ENCODE data around the gene ATP6V1C2.

Gene ATP6V1C2, protein sequence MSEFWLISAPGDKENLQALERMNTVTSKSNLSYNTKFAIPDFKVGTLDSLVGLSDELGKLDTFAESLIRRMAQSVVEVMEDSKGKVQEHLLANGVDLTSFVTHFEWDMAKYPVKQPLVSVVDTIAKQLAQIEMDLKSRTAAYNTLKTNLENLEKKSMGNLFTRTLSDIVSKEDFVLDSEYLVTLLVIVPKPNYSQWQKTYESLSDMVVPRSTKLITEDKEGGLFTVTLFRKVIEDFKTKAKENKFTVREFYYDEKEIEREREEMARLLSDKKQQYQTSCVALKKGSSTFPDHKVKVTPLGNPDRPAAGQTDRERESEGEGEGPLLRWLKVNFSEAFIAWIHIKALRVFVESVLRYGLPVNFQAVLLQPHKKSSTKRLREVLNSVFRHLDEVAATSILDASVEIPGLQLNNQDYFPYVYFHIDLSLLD

DNA sequence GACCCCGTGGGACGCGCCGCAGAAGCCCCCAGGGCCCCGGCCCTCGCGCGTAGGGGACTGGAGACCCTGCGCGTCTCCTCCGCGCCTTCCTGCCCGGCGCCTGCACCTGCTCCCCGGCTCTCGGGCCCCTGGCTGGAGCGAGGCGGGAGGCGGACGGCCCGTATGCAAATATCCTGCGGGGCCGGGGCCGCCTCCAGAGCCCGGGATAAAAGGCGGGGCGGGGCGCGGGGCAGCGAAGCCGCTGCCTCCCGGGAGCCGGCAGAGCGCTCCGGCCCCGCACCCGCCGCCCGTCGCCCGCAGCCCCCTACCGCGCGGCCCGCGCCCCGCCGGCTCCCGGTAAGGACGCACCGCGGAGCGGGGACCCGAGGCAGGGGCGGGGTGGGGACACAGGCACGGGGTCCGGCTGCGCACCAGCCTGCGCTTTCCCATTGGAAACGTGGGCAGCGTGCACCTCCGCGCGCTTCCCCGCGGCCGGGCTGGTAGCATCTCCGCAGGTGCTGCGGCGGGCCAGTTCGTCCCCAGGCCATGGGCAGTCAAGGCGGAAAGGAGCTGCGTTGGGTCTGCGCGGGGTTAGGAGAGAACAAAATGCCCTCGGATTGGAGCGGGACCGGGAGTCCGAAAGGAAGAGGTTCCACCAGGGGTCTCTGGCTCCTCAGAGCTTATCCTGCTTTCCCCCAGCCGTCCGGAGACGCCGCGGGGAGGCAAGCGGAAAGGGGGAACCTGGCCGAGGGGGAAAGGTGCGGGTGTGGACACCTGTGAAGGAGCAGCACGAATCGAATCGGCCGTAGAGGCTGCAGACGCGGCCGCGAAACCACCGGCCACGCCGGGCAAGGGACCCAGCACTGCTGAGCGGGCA is at the start of gene ATP6V1C2:
Gene ATP6V1C2, plus strand, starts transcription at position 235 of the 856 bp plus-strand sequence. CDS start 1,220 bp downstream, outside the sequence.
- DNase-seq: no peak

DNA sequence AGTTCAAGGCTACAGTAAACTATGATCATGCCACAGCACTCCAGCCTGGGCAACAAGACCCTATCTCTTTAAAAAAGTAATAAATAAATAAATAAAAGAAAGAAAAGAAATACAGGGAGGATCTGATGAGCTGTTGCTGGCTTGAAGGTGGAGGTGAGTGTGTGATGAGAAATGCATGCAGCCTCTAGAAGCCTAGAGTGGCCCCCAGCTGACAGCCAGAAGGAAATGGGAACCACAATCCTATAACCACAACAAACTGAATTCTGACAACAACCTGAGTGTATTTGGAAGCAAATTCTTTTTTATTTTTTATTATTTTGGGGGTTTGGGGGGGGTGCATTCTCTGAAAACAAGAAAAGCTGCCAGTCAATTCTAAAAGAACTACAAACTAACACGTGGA is 46.3 kb upstream of the ATP6V1C2 start:
- peak; percentile 9 for DNase-seq

DNA sequence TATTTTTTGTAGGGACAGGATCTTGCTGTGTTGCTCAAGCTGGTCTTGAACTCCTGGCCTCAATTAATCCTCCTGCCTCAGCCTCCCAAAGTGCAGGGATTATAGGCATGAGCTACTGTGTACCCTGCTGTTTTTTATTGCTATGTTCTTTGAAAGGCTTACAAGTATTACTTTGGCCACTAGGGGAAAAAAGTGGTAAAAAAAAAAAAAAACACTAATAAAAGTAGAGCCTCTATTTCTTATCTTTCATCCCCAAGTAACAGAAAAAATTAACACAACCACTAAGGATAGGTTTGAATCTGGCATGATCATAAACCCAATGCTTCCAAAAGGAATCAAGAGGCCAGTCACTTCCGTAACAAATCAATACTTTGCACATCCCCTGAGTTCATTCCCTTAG is 43.2 kb upstream of the ATP6V1C2 start:
- DNase-seq: no peak

DNA sequence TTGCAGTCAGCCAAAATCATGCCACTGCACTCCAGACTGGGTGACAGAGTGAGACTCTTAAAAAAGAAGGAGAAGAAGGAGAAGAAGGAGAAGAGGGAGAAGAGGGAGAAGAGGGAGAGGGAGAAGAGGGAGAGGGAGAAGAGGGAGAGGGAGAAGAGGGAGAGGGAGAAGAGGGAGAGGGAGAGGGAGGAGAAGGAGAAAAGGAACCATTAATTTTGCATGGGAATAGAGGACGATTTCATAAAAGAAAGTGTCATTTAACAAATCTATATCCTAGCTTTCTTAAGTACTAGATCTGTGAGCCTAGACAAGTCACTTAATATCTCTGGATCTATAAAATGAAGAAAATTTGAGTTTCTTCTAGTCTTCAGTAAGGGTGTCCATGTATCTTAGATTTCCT is 41.2 kb upstream of the ATP6V1C2 start:
- no peak for DNase-seq

DNA sequence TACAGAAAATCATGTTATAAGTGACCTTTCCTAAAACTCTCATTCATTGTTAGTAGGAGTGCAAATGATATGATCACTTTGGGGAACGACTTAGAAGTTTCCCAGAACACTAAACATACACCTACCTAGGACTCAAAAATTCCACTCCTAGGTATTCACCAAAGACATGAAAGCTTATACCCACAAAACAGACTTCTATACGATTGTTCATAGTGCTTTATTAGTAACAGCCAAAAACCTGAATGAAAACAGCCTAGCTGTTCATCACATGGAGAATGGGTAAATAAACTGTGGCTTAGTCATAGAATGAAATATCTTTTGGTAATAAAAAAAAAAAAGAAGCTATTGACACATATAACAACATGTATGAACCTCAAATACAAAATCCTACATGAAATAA is 40.5 kb upstream of the ATP6V1C2 start:
- no peak for DNase-seq

DNA sequence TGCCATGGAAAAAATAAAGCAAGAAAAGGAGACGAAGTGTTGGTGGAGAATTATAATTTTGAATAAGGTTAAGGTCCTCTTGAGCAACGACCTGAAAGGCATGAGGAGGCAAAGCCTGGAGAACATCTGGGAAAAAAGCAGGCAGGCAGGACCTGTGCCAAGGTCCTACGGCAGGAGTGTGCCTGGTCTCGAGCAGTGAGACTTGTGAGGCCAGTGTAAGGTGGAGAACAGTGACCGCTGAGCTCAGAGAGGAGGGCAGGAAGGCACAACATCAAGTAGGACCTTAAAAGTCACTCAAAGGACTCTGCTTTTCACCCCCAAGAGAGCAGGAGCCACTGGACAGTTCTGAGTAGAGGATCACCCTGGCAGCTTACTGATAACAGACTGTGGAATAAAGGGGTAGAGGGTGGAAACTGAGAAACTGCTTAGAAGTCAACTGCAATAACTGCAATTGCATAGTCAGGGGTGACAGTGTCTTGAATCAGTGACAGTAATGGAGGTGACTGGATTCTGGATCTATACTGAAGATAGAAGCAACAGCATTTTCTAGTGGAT is 35.2 kb upstream of the ATP6V1C2 start:
- DNase-seq: no peak

DNA sequence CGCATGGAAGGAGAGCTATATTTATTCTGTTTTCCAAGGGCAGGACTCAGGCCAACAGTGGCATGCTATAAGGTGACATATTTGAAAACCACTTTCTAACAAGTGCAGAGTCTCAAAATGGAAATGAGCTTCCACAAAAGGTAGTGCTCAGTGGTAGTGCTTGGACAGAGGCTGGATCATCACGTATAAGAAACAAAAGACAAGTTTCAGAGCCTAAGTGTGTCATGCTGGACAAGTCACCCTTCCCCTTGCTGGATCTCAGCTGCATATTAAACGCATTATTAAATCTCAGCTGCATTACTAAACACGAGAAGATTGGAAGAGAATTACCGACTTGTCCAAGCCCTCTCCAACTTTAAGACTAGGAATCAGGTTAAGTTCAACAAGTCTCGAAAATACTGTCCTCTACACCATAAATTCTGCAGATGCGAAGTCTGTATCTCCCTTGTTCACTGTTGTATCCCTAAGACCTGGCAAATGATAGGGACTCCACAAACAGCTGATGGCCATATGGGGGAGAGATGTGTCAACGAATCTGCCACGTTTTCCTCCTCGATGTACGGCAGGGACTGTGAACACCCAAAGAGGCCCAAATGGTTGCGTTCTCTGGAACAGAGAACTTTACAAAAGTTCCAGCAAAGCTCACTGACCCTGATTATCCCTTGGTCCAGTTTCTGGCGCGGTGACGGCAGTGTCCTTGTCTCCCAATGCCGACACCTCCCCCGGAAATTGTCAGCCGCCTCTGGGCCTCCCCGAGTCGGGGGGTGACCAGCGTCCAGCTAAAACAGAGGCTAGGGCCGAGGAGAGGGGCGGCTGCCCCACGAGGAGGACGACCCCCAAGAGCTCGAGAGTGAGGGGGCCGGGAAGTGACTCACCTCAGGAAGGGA is 32.3 kb upstream of the ATP6V1C2 start:
- DNase-seq: peak; percentile 14

DNA sequence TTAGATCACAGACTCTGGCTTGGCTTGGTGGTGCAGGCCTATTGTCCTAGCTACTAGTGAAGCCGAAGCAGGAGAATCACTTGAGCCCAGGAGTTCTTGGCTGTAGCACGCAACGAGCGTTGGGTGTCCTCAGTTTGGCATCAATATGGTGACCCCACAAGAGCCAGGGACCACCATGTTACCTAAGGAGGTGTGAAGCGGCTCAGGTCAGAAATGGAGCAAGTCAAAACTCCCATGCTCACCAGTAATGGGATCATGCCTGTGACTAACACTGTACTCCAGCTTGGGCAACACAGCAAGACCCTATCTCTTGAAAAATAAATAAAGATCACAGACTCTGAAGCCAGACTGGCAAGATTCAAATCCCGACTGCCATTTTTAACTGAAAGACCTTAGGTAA is 29.9 kb upstream of the ATP6V1C2 start:
- no peak for DNase-seq

DNA sequence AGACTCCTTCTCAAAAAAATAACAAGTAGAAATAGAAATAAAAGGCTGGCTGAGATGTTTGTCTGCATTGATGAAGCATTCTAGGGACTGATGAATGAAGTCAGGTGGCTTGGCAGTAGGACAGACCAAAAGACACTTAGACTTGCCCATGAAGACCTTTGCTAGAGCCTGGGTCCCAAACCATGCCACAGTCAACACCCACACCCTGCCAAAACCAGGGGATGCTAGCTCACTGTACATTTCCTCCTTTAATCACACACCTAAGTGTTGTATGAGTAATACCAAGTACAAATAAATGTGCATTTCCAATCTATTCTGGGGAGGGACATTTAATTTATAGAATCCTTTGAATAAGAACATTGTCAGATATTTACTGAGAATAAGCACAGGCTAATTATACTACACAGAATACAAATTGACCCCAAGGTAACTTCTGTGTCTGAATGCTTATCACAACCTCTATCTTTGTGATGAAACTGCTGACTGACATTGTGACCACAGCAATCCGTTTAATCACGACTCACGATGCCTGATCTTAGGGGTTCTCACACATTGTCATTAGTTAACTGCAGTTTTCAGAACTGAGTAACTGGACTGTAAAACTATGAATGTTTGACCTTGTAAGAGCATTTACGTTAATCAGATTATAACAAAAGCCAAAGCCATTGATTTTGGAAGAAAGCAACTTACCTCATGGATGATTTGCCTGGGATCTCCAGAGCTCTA is 21.2 kb upstream of the ATP6V1C2 start:
- peak; percentile 63 for DNase-seq

DNA sequence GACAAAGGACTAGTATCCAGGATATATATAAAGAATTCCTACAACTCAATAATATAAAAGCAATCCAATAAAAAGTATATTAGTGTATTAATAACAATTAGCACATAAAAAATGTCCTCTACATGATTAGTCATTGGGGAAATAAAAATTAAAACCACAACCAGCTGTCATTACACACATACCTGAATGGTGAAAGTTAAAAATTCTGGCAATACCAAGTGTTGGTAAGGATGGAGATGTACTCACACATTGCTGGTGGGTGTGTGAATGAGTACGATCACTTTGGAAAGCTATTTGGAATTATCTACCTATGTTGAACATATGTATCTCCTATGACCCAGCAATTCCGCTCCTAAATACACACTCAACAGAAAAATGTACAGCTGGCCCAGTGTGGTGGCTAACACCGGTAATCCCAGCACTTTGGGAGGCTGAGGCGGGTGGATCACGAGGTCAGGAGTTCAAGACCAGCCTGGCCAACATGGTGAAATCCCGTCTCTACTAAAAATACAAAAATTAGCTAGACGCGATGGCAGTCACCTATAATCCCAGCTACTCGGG is 17.3 kb upstream of the ATP6V1C2 start:
- DNase-seq: no peak

DNA sequence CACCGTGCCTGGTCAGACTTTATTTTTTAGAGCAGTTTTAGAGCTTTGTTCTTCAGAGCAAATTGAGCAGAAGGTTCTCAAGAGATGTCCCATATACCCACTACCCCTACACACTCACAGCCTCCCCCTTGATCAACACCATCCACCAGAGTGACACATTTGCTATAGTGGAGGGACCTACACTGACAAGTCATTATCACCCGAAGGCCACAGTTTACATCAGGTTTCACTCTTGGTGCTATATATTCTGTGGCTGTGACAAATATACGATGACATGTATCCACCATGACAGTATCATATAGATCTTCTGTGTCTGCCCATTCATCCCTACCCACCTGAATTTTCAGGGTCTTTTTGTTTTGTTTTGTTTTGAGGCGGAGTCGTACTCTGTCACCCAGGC is 15.4 kb upstream of the ATP6V1C2 start:
- no peak for DNase-seq

DNA sequence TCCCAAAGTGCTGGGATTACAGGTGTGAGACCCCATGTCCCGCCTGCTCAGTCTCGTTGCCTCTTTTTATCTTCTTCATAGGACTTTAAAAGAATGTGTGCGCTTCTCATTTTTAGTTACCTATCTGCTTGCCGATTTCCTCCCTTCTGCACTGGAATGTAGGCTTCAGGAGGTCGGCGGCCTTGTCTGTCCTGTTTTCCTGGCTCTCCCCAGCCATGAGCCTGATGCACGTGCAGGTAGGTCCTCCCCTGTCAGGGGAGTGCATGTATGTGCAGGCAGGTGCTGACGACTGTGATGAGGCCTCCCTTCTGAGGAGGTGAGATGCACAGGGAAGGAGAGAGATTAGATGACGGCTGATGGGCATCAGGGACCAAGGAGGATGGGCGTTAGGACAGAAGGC is 13.6 kb upstream of the ATP6V1C2 start:
- no peak for DNase-seq

DNA sequence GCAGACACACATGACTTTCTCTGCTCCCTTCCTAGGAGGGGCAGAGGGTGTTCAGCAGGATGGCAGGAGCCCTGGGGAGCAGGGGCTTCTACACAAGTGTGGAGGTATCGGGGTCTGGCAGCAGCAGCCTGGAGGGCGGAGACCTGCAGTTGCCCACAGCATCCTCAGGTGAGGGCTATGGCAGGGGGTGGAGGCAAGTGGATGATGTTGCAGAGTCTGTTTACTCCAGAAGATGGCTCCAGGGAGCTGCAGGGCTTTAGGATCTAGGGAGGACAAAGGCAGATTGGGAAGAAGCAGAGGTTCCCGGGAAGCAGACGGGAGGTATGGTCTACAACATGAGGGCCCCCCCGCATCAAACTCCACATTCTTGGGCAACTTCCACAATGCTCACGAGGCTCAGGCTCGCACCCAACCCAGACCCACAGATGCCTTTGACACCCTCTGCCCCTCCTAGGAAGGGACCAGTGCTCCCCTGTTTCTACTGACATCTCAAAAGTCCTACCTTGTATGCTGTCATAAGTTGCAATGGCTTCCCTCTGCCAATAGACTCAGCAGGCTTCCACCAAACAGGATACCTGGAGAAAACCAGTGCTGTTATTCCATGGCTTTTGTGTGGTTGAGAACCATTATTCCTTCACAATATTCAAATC is 12.0 kb upstream of the ATP6V1C2 start:
- DNase-seq: no peak

DNA sequence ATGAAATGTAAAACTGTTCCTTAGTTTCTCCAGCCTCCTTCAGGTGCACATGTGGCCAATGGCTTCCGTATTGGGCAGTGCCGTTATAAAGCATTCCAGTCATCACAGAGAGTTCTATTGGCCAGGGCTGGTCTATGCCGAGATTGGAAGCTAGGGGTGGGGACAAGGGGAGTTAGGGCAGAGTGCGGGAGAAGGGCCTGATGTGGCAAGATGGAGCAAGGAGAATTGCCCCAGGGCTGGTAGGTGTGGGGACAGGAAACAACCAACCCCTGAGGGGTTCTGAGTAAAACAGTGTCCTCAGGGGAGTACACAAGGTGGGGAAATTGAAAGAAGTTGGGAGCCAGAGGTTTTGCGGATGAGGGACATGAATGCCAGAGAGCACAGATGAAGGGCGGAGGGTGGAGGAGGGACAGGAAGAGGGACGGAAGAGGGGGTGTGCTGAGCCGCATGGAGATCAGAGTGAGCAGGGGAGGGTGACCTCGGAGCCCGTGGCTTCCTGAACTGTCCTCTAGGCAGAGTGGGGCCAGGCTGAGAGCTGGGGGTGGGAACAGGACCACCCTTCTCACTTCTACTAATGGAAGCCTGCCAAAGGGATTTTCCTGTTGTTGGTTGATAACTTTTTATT is 9.1 kb upstream of the ATP6V1C2 start:
- DNase-seq: no peak

DNA sequence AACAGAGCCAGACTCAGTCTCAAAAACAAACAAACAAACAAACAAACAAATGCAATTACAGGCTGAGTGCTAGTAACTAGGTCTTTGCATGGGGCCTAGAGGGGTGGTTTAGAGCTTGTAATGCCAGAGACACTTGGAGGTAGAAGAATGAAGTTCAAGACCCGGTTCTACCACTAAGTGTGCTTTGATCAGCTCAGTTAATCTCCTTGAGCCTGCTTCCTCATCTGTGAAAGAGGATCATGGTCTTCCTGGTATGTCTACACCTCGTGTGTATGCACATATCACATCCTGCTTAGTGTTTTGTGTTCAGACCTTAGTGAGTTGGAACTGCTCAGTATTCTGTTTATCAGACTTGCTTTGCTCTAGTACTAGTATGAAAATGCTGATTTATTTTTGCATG is 4.8 kb upstream of the ATP6V1C2 start:
- no peak for DNase-seq

DNA sequence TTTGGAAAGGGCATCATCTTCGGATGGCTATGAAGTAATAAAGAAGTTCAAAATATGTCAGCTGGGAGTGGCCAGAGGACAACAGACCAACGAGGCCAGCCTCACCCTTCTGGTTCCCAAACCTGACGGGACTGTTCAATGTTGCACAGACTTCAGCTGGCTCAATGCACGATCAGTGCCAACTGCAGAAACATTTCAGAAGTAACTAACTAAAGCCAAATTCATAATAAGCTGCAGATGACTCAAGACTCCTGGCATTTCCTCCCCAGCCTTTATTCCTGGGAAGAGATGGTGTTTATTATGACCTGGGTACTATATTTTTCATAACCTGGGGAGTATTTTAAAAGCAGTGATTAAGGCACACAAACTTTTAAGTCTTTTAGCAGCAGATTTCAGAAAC is 3.8 kb upstream of the ATP6V1C2 start:
- no peak for DNase-seq

DNA sequence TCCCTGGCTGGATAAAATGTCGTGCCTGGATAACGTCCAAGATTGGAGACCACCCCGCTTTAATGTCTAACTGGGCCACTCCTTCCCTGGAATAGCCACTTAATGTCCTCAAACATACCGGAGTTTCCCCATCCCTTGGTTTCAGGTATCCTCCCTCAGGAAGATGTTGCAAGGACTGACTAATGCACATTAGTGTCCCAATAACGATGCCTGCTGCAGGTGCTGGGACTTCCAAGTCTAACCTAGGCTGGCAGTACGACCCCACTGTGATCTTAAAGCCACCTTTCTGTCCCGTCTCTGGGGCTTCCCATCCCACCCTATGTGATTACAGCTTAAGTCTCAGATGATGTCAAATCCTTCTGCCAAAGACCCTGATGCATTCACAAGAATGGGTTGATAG is 1.1 kb upstream of the ATP6V1C2 start:
- DNase-seq: no peak

DNA sequence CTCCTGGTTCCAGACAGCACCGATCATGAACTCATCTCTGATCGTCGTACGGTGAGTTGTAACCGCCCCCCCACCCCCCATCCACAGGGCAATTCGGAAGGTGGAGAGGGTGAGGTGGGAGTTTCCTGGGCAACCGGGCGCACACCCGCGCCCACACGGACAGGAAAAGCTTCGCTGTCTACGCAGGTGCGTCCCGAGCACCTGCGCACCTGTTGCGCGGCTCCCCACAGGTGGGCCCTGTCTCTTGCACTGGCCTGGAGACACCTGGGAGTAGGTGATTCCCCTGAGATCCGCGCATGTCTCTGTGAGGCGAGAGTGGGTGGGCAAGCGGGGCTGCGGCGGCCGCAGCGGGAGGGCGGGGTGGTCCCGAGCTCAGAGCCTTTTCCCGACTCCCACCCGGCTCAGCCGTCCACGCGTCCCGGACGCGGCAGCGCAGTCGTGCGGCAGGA is 459 bp upstream of the ATP6V1C2 start:
- no peak for DNase-seq

DNA sequence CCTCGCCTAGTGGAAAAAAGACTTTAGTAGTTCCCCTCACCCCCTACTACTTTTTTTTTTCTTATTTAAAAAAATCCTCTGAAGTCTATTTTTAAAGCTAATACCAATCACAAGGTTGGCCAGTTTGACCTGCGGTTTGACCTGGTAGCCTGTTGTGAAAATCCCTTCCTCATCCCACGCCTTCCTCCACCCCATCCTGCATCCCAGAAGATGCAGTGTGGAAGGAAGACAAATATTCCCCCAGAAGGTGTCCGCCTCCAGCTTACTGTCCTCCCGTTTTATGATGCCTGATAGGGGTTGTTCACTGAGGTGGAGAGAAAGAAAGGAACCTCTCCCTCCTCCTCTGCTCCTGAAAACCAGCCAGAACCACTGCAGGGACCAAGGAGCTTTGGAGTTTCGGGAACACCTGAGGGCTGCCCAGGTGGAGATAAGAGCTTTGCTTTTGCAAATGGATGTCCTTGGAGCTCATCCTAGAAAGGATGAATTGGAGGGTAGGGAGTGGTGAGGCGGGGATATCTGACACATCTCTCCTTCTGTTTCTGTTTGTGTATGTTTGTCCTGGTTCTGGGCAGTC is 909 bp downstream of the ATP6V1C2 start:
- no peak for DNase-seq

DNA sequence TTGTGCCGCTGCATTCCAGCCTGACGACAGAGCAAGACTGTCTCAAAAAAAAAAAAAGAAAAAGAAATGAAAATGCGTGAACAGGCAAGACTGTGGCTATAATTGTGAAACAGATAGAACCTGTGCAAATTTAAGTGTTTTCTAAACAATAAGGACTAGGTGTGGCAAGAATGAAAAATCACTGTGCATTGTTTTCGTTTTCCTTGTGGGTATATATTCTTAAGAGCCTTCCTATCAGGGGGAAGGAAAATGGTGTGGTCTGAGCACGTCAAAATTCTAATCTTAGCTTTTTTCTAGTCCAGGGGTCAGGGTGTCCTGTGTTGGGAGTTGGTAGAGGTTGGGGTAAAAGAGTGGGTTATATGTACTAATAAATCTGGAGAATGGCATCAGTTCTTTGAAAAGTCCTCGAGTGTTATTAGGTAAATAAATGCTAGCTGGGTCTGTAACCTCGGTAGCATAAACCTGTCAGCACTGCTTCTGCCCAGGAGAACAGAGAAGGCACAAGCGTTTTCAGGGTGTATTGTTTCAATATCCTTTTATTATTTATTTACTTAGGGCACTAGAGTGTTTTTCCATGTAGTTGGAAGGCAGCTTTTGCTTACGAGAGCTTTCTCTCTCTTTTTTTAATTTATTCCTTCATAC is 11.6 kb downstream of the ATP6V1C2 start:
- no peak for DNase-seq

Measured in activated CD4-positive, alpha-beta T cell treated with anti-CD3 and anti-CD28 coated beads, Interleukin-2, Interleukin-6, amounts not matched to agents 100 ng/mL and 50 ng/mL, durations not matched to agents 16 hours and 8 hours (primary cell).